ENCODE results near the gene MROH7.

MROH7 gene

DNA sequence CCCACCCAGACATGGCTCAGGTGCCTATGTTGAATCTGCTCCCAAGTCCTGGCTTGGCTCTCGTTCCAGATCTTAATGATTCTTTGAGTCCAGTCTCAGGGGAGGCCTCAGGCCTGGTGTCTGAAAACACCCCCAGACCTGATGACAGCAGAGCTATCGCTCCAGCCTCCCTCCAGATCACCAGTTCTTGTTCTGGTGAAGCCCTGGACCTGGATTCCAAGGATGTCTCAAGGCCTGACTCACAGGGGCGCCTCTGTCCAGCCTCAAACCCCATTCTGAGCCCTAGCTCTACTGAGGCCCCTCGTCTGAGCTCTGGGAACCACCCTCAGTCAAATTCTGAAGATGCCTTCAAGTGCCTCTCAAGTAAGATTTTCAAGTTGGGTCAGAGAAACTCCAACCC is 11.4 kb downstream of the MROH7 start:
- DNase-seq: no peak

DNA sequence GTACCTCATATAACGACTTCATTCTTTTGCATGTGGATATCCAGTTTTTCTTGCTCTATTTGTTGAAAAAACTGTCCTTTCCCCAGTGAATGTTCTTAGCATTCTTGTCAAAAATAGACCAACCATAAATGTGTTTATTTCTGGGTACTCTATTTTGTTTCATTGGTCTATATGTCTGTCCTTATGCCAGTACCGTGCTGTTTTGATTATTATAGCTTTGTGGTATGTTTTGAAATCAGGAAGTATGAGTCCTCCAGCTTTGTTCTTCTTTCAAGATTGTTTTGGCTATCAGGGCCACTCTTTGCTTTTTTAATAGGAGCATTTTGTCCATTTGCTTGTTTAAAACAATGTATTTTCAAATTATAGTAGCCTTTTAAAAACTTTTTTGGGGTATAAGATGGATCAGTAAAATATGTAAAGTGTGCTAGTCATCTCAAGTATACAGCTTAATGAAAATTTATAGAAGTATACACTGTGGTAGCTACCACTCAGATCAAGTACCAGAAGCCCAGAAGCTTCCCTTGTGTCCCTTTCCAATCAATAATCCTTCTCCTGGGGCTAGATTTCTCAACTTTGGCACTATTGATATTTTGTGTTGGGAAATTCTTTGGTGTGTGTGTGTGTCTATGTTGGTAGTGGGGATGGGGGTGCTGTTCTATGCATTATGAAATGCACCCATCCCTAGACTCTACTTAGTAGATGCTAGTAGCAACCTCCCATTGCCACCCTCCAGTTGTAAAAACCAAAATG is 16.8 kb downstream of the MROH7 start:
- no peak for DNase-seq

DNA sequence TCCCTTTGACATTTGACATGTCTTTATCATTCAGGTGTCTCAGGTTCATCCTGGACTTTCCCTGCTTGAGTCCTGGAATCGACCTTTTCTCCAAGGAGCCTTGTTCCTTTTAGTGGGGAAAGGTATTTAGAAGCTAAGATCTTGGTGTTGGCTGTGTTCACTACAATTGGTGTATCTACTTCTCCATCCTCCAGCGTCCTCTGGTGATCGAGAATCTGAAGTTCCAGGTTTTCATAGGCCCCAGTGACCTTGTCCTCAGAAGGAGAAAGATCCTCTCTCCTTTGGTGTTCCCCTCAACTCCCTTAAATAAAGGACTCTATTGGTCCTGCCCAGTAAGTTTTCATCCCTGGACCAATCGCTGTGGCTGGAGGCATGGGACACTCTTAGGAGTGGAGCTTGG is 22.1 kb downstream of the MROH7 start:
- DNase-seq: no peak

DNA sequence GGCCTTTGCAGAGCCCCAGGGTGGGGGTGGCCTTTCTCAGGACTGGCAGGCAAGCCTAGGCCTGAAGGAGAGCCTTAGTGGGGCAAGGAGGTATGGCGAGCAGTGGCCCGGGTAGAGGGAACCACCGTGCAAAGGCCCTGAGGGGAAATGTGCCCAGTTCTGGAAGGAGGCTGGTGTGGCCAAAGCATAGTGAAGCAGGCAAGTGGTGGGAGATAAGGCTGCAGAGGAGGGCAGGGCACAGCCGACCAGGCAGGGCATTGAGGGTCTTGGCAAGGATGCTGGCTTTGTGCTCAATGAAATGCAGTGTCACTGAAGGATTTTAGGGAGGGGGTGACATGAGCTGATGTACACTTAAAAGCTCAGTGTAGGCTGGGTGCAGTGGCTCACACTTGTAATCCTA is 22.8 kb downstream of the MROH7 start:
- no peak for DNase-seq

DNA sequence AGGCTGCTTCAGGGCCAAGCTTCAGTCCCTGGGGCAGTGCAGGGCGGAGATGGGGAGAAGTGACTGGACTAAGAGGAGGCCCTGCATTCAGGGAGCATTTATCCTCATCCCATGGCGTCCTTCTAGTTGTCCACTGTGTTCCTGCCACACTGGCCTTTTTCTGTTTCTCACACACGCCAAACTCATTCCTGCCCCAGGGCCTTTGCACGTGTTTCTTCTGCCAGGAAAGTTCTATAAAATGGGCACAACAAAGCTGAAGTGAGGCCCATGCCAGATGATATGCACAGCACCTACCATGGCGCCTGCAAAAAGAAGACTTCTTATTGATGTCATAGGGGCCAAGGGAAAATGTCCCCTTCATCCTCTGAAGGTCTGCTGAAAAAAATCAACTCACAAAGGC is 24.3 kb downstream of the MROH7 start:
- DNase-seq: no peak

DNA sequence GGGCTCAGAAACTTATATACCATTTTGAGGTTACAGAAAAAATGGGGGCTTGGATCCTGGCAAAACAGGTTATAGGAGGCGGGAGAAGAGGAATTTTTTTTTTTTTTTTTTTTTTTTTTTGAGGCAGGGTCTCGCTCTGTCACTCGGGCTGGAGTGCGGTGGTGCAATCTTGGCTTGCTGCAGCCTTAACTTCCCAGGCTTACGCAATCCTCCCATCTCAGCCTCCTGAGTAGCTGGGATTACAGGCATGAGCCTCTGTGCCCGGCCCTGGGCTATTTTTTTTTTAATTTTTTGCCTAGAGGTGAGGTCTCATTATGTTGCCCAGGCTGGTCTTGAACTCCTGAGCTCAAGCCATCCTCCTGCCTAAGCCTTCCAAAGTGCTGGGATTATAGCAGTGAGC is 24.7 kb downstream of the MROH7 start:
- no peak for DNase-seq

DNA sequence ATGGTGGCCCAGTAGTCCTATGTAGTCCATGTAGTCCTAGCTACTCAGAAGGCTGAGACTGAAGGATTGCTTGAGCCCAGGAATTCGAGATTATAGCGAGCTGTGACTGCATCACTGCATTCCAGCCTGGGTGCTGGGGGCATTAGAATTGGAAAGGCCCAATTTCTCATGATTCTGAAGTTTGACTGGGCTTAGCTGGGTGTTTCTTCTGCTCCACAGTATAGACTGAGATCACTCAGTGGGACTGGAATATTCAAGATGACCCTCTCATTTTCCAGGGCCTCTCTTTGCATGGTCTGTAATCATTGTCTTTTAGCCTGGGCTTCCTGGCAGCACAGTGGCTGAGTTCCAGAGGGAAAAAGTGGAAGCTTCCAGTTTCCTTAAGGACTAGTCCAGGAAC is 26.2 kb downstream of the MROH7 start:
- DNase-seq: no peak

DNA sequence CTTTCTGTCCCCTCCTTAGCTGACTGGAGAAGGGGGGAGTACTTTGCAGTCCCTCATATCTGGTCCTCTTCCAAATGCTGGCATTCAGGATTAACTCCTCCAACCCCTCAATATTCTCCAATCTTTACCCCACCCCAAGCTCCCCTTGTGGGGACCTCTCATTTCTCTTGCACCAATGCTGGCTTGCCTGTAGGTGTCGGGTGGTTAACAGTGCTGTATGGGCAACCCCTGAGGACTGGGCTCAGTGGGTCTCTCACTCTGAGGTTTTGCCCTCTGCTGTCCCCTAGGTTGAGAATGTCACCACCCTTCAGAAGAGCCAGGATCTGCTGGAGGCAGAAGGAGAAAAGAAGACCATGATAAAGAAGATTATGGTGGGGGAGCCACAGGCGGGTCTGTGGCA is 27.0 kb downstream of the MROH7 start:
- no peak for DNase-seq

DNA sequence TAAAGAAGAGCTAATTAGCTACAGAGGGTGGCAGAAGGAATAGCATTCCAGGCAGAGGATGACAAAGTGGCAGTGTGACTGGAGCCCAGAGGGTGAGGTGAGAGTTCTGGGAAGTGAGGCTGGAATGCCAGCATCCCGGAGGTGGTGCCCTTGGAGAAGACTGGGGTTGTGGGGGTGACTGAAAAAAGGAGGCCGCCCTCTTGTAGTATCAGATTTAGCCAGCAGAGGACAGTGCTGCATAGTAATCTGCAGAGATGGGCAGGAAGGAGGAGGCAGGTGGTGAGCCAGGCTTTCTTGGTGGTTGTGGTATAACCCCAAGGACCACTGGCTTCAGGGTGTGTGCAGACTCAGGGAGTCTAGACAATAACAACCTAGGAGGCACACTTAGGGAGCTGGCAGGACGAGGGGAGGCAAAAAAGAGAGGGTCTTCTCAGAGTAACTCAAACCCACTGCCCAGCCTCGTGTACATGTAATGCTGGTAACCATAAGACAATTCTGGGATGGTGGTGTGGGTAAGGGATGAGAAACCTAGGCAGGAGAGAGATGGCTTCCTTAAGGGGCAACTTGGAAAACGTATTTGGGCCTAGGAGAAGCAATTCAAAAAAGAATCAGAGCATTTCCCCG is 30.5 kb downstream of the MROH7 start:
- peak; percentile 60 for DNase-seq

DNA sequence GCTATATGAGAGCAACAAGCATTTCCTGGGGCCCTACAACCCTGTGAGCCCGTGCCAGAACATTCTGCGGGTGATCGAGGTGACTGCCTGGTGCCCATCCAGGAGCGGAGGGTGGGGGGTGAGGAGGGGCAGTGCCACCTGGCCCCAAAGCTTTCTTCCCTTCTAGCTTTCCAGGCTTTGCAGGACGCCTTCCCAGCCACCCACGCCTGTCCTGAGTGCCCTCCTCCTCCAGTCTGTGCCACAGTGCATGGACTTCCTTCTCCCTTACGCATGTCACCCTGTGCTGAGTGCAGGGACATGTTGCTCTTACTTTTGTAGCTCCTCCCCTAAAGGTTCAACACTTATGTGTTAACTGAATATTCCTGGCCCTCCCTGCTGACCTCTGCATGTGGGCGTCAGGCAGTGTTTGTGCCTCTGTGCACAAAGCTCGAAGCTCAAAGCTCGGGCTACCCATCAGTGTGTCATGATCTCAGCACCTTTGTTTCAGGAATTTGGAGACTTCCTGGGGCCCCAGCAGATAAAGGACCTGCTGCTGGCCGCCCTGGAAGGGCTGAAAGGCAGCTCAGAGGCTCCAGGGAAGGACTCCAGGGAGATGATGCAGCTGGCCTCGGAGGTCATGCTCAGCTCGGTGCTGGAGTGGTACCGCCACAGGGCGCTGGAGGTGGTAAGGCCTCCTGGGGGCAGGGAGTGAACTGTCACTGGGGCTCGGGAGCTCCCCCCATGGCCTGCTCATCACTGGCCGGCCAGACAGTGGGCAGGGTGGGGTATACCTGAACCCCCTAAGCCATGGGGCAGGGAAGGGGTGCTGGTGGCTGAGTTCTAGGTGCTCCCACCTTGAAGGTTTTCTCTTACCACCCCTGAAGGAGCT is 37.4 kb downstream of the MROH7 start:
- DNase-seq: no peak

DNA sequence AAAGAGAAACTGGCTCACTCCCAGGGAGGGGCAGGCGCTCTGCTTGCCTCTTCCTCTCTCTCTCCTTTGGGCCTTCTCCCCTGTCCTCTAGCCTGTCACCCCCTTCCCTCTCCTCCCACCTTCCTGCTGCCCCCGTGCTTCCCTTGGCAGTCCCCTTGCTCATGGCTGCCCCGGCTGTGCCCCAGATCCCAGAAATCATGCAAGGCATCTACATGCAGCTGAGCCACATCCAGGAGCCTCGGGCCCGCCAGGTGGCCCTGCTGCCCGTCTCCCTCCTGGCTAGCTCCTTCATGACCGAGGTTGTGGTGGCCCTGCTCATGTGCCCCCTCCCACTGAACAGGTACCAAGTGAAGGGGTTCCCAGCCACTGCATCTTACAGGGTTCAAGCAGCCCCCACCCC is 38.1 kb downstream of the MROH7 start:
- DNase-seq: no peak

DNA sequence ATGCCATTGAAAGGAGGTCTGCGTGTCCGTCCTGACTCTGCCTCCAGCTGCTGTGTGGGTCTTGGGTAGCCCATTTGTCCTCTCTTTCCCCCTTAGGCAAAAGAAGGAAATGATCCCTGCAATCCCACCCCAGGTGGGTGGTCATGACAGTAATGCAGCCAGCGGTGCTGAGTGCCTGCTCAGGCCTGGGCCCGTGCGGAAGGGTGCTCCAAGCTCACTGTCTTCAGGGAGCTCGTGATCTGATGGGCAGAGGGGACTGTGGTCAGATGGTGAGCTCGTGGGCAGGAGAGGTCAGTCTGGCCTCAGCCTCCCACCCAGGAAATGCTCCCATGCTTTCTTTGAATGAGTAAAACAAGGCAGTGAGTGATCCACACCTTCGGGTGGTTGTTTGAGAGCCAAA is 38.8 kb downstream of the MROH7 start:
- DNase-seq: no peak

DNA sequence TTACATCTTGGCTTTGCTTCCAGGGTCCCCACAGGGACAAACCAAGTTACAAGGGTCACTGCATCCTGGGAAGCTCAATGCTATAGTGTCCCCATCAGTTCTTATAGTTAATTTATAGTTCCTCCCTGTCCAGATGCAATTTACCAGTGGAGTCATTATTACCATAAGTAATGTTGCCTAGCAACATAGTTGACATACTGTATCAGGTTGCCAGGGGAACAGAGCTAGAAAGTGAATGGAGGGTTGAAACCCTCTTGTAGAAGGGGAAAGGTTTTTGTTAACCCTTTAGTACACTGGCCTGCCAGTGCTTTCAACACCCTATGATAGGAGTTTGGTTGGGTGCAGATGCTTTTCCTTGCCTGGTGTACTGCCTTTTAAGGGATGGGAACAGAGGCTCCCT is 39.8 kb downstream of the MROH7 start:
- DNase-seq: no peak

DNA sequence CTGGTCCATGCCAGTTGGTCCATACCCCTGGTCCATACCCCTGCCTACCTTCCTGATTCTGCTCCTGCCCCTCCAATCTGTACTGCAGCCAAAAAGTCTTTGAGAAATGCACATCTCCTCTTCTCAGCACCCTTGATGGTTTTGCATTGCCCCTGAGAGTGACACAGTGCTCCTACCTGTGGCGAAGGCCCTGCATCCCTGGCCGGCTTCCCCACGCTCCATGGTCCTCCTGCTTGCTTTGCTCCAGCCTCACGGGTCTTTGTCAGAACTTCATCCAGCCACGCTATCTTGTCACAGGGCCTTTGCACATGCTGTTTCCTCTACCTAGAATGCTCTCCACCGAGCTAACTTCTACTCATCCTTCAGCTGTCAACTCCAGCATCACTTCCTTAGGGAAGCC is 41.9 kb downstream of the MROH7 start:
- no peak for DNase-seq

DNA sequence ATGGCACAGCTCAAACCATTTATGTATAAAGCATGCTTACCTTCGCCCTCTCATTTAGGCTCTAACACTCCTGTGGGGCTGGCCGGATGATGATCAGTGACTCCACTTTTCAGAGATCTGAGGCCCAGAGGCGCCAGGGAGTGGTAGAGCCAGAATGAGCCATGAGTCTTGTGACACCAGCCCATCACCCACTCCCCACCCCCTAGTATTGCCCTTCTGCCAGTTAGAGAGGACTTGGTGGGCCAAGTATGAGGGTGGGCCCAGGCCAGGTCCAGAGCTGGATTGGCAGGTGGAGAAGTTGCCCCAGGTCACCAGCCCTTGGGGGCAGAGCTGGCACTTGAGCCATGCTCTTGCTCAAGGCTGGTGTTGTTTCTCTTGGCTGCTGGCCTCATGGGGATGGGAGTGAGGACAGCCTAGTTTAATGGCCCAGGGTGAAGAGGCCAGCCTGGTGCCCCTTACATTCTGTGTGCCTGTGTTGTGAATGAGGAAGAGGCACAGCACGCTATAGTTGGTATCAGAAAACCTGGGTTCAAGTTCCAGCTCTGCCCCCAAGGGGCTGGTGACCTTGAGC is 43.8 kb downstream of the MROH7 start:
- no peak for DNase-seq

DNA sequence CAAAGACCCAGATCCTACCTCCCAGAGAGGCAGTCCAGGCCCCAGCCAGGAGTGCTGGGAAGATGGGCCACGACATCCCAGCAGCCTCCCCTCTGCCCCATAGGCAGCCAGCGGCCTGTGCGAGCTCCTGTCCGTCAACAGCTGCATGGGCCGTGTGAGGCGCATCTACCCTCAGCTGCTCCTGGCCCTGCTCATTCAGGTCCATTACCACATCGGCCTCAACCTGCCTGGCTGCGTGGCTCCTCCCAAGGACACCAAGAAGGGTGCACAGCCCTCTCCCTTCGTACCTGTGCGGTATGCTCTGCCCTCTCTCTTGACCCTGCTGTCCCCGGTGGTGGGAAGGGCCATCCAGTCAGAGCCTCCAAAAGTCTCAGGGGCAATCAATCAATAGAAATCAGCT is 44.6 kb downstream of the MROH7 start:
- no peak for DNase-seq

DNA sequence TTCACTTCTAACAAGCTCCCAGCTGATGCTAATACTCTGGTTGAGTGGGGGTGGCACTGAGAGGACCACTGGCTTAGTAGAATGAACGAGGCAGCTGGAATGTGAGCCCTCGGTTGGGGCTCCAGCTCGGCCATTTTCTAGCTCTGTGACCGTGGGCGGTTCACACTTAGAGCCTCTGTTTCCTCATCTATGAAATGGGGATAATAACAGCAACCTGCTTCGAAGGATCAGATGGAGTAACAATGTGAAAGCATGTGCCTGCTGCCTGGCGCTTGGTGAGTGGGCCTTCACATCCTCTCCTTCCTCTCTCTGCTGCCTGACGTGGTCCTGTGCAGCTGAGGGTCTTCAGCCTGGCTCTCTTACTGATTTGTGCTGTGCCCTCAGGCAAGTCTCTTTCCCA is 53.2 kb downstream of the MROH7 start:
- DNase-seq: no peak

DNA sequence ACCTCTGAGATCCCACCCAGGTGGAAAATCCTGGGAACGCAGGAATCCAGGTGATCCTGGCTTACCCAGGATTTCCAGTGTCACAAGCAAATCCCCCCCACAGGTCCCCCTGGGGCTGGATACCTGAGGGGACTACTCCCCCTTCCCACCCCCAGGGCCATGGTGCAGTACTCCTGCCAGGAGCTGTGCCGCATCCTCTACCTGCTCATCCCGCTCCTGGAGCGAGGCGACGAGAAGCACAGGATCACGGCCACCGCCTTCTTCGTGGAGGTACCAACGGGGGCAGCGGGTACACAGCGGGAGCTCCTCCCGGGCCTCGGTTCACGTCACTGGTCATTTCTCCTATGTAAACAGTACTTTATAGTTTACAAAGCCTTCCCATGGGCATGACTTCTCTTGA is 53.6 kb downstream of the MROH7 start:
- DNase-seq: no peak

DNA sequence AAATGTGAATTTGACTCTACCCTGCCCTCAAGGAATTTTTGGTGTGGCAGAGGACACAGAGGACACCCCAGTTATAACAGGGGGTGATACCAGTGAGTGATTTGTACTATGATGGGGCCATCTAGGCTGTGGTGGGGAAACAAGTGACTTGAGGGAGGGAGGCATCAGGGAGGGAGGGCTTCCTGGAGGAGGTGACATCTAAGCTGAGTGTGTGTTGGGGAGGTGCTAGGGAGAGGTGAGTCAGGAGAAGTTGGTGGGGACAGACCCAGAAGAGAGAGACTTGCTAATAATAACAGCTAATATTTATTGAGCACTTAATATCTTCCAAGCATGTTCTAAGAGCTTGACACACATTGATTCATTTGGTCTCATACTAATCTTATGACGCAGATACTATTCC is 54.2 kb downstream of the MROH7 start:
- DNase-seq: no peak

DNA sequence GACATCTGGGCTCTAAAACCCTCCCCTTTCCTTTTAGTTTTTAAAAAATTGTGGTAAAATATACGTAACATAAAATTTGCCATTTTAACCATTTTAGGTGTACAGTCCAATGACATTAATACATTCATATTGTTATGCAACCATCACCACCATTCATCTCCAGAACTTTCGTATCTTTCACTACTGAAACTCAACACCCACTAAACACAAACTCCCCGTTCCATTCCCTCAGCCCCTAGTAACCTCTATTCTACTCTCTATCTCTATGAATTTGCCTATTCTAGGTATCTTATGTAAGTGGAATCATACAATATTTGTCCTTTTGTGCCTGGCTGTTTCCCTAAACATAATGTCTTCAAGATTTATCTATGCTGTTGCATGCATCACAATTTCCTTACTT is 54.7 kb downstream of the MROH7 start:
- no peak for DNase-seq

DNA sequence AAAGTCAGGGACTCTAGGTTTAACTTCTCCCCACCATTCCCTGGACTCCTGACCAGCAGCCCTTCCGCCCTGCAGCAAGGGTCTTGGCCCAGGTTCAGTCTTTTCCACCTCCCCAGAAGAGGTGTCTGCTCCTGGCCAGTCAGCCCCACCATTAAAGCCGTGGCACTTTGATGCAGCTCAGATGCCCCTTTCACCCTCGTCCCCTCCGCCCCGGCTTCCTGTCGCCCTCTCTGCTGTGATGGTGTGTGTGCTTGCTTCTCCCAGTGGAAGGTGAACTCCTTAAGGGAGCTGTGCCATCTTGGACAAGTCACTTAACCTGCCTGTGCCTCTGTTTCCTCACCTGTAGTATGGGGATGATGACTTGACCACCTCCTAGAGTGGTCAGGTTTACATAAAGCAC is 56.3 kb downstream of the MROH7 start:
- DNase-seq: no peak

DNA sequence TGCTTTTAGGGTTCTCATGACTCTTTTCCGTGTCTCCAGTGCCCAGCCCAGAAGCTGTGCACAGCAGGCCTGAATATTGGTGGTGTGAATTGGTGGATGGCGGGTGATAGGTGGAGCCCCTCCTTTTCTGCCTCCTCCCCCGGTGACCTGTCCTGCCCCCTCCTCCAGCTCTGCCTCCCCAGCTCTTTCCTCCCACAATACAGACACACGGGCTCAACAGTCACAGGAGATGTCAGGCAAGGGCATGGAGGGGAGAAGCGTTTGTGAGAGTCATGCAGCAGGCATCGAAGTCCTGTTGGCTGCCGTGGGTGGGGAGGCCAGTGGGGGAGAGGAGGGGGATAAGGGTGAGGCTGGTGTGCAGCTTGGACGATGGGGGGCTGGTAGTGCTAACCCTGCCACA is 56.8 kb downstream of the MROH7 start:
- no peak for DNase-seq

DNA sequence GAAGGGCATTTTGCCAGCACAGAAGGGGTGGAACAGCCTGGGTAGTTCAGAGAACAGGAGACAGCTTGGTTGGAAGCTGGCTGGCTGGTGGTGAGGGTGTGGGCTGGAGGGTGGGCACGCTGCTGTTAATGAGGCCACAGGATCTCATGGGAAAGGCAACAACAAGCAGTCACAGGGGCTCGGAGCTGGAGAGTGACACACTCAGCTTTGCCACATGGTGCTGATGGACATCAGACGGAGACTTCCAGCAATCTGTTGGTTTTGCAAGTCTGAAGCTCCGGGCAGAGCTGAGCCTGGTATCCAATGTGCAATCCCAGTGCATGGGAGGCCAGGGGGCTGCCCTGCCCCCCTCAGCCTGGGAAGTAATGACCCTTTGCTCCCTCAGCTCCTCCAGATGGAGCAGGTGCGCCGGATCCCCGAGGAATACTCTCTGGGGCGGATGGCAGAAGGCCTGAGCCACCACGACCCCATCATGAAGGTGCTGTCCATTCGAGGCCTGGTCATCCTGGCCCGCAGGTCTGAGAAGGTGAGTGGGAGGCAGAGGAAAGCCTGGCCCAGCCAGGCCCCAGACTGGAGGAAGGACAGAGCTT is 58.4 kb downstream of the MROH7 start:
- no peak for DNase-seq
